Measurements from ENCODE around the gene CNNM4.

GRCh38 chr2:96801005-96801785 lies 40.5 kb downstream of the CNNM4 start:
- TF ChIP-seq CTCF (conservative IDR thresholded peaks at IDR 0.05 in 1 of 2, IDR thresholded peaks at IDR 0.05 in 1 of 2; ENCODE audit: extremely low read depth in 1 of 2, insufficient read depth in 1 of 2, low read depth in 1 of 2, low read length in 2 of 2) = peak; percentile 83 to 92
- TF ChIP-seq EZH2 (IDR thresholded peaks at IDR 0.05; ENCODE audit: borderline replicate concordance, low read length) = no peak

Measured in mammary epithelial cell (primary cell).